CD4-positive, CD25-positive, alpha-beta regulatory T cell (primary cell): Measurements from ENCODE around the gene CMTM4. TPM values are rescaled to one million over a fixed set of nuclear protein-coding genes. Genes with fewer than 3 reads are reported as not detected.

Experiments
- ATAC-seq, 2 donors: fragments of 150-1000 bp; cut with Tn5 transposase; one replicate each; pipeline ENCODE4 v1.10.0; 2021; ENCODE audit warnings: low read depth in 2 of 2, moderate number of reproducible peaks in 2 of 2, moderate library complexity in 1 of 2
- DNase-seq, 3 donors: peaks; one replicate each; pipeline versions ENCODE4 v3.0.0 to v3.0.0-alpha.2; 2012 to 2022; ENCODE audit warnings: mixed read lengths in 1 of 3
- H3K27ac ChIP-seq: one replicate; pipeline ENCODE4 v1.7.0; 2013; ENCODE audit warnings: mild to moderate bottlenecking, low read length; ENCODE audit not compliant: insufficient read depth, poor library complexity, severe bottlenecking
- H3K27me3 ChIP-seq: one replicate; pipeline ENCODE4 v1.7.0; 2013; ENCODE audit warnings: low read length; ENCODE audit not compliant: control insufficient read depth, insufficient read depth
- H3K36me3 ChIP-seq: one replicate; pipeline ENCODE4 v1.7.0; 2013; ENCODE audit warnings: mild to moderate bottlenecking, low read length, moderate library complexity; ENCODE audit not compliant: control insufficient read depth, insufficient read depth
- H3K4me1 ChIP-seq: 2 replicates; pipeline ENCODE4 v1.7.0; 2013; ENCODE audit warnings: mild to moderate bottlenecking, low read length; ENCODE audit not compliant: insufficient read depth, control insufficient read depth, poor library complexity, severe bottlenecking
- H3K4me3 ChIP-seq: one replicate; pipeline ENCODE4 v1.7.0; 2013; ENCODE audit warnings: low read depth, mild to moderate bottlenecking, low read length, moderate library complexity
- H3K9me3 ChIP-seq, 2 experiments: 1 replicate in 1 of 2; 2 replicates in 1 of 2; pipeline ENCODE4 v1.7.0; 2013; ENCODE audit warnings: low read length in 2 of 2, mild to moderate bottlenecking in 1 of 2, moderate library complexity in 1 of 2; ENCODE audit not compliant: control insufficient read depth in 2 of 2
- H3K27ac Mint-ChIP-seq, 3 donors: one replicate each; pipeline ENCODE4 v1.8.0; 2020 to 2022; ENCODE audit warnings: mild to moderate bottlenecking in 3 of 3, mixed read lengths in 3 of 3, moderate library complexity in 2 of 3
- H3K27me3 Mint-ChIP-seq: one replicate; pipeline ENCODE4 v1.8.0; 2022; ENCODE audit warnings: mild to moderate bottlenecking, mixed read lengths
- H3K36me3 Mint-ChIP-seq: one replicate; pipeline ENCODE4 v1.8.0; 2020; ENCODE audit warnings: mixed read lengths
- H3K4me1 Mint-ChIP-seq, 4 donors: one replicate each; pipeline ENCODE4 v1.8.0; 2020 to 2022; ENCODE audit warnings: mixed read lengths in 4 of 4, mild to moderate bottlenecking in 1 of 4
- H3K4me3 Mint-ChIP-seq, 4 donors: one replicate each; pipeline ENCODE4 v1.8.0; 2020 to 2022; ENCODE audit warnings: mild to moderate bottlenecking in 4 of 4, mixed read lengths in 4 of 4, moderate library complexity in 3 of 4
- H3K9me3 Mint-ChIP-seq, 7 donors: one replicate each; pipeline ENCODE4 v1.8.0; 2020 to 2022; ENCODE audit warnings: mixed read lengths in 7 of 7, mild to moderate bottlenecking in 3 of 7, moderate library complexity in 2 of 7
- polyA plus RNA-seq, 4 donors: library from polyadenylated mRNA; unstranded; fragments of 300-500 nt; fragmentation: Illumina TruSeq; gene quantifications; one replicate each; pipeline ENCODE4 v1.2.3, GENCODE V29; 2021
- total RNA-seq: library from RNA; stranded (reverse); gene quantifications from one replicate; pipeline ENCODE4 v1.2.3, GENCODE V29; 2022

Gene CMTM4
- total and polyA plus RNA-seq, 5 donors from 2014 or later, result 0.10 to 0.64 (median 0.18) TPM

GRCh38 chr16:66649636-66650205 lies 46.8 kb downstream of the CMTM4 start:
- Histone ChIP-seq H3K4me1 (peaks cover 8% of the 10 kb centered on the region), H3K27ac (no peak overlapping the region), H3K4me3 (no peak overlapping the region), H3K36me3 (no peaks in the 10 kb centered on the region), H3K27me3 (peaks cover 1% of the 10 kb centered on the region), H3K9me3 (no peaks in the 10 kb centered on the region)
- Mint-ChIP-seq H3K4me1 (peaks cover 6 to 13% (median 9%) of the 10 kb centered on the region in 4 donors), H3K27me3 (no peaks in the 10 kb centered on the region), H3K4me3 (no peak overlapping the region), H3K36me3 (no peaks in the 10 kb centered on the region), H3K27ac (no peak overlapping the region), H3K9me3 (no peaks in the 10 kb centered on the region)
- no peak for ATAC-seq
- no peak for DNase-seq

- H3K27me3 ChIP-seq, result no peaks in the 10 kb centered on the region
- Mint-ChIP-seq H3K4me3 (no peak overlapping the region), H3K36me3 (no peaks in the 10 kb centered on the region), H3K9me3 (no peaks in the 10 kb centered on the region), H3K4me1 (peaks cover 6 to 13% (median 9%) of the 10 kb centered on the region in 4 donors), H3K27ac (no peak overlapping the region), H3K27me3 (no peaks in the 10 kb centered on the region)
- H3K27ac ChIP-seq, result no peak overlapping the region
- H3K9me3 ChIP-seq, result no peaks in the 10 kb centered on the region
- no peak overlapping the region for H3K4me3 ChIP-seq
- H3K36me3 ChIP-seq, result no peaks in the 10 kb centered on the region
- peaks cover 8% of the 10 kb centered on the region for H3K4me1 ChIP-seq
- ATAC-seq (no peak), DNase-seq (no peak)
These were observed 47.4 kb downstream of the CMTM4 start for GRCh38 chr16:66649167-66649566.

- Mint-ChIP-seq H3K27ac (no peak overlapping the region), H3K36me3 (no peaks in the 10 kb centered on the region), H3K4me3 (no peak overlapping the region), H3K4me1 (peaks cover 6 to 11% (median 9%) of the 10 kb centered on the region in 4 donors), H3K27me3 (no peaks in the 10 kb centered on the region), H3K9me3 (no peaks in the 10 kb centered on the region)
- H3K4me1 ChIP-seq, result peaks cover 8% of the 10 kb centered on the region
- H3K36me3 ChIP-seq, result no peaks in the 10 kb centered on the region
- H3K27me3 ChIP-seq, result no peaks in the 10 kb centered on the region
- H3K4me3 ChIP-seq, result no peak overlapping the region
- DNase-seq, result no peak
- no peaks in the 10 kb centered on the region for H3K9me3 ChIP-seq
- no peak overlapping the region for H3K27ac ChIP-seq
- ATAC-seq, result no peak
These were observed 48.7 kb downstream of the CMTM4 start for GRCh38 chr16:66647866-66648265.

- H3K27ac Mint-ChIP-seq, result no peak overlapping the region
- no peaks in the 10 kb centered on the region for H3K36me3 Mint-ChIP-seq
- Histone ChIP-seq H3K36me3 (no peaks in the 10 kb centered on the region), H3K4me1 (no peaks in the 10 kb centered on the region), H3K27ac (no peak overlapping the region), H3K27me3 (no peaks in the 10 kb centered on the region), H3K4me3 (no peak overlapping the region), H3K9me3 (no peaks in the 10 kb centered on the region)
- no peaks in the 10 kb centered on the region for H3K9me3 Mint-ChIP-seq
- DNase-seq (no peak), ATAC-seq (no peak)
- H3K4me1 Mint-ChIP-seq, result peaks cover 0 to 2% (median 0%) of the 10 kb centered on the region in 4 donors
- no peak overlapping the region for H3K4me3 Mint-ChIP-seq
- peaks cover 11% of the 10 kb centered on the region for H3K27me3 Mint-ChIP-seq
These were observed 55.2 kb downstream of the CMTM4 start for GRCh38 chr16:66641387-66641786.

GRCh38 chr16:66640724-66641314 lies 55.7 kb downstream of the CMTM4 start:
- no peak for DNase-seq
- Mint-ChIP-seq H3K36me3 (no peaks in the 10 kb centered on the region), H3K27ac (peak overlapping the region in 1 of 3 donors; percentile 34), H3K9me3 (no peaks in the 10 kb centered on the region), H3K4me1 (peaks cover 0 to 2% (median 0%) of the 10 kb centered on the region in 4 donors), H3K4me3 (no peak overlapping the region), H3K27me3 (peaks cover 14% of the 10 kb centered on the region)
- no peak for ATAC-seq
- H3K27me3 ChIP-seq, result no peaks in the 10 kb centered on the region
- no peaks in the 10 kb centered on the region for H3K36me3 ChIP-seq
- no peak overlapping the region for H3K27ac ChIP-seq
- no peaks in the 10 kb centered on the region for H3K9me3 ChIP-seq
- no peaks in the 10 kb centered on the region for H3K4me1 ChIP-seq
- no peak overlapping the region for H3K4me3 ChIP-seq

GRCh38 chr16:66639091-66639885 lies 57.3 kb downstream of the CMTM4 start:
- Mint-ChIP-seq H3K4me3 (no peak overlapping the region), H3K4me1 (peaks cover 0 to 2% (median 0%) of the 10 kb centered on the region in 4 donors), H3K9me3 (no peaks in the 10 kb centered on the region), H3K36me3 (no peaks in the 10 kb centered on the region), H3K27me3 (peaks cover 14% of the 10 kb centered on the region), H3K27ac (no peak overlapping the region)
- Histone ChIP-seq H3K27me3 (no peaks in the 10 kb centered on the region), H3K27ac (no peak overlapping the region), H3K4me1 (no peaks in the 10 kb centered on the region), H3K4me3 (no peak overlapping the region), H3K9me3 (no peaks in the 10 kb centered on the region), H3K36me3 (no peaks in the 10 kb centered on the region)
- DNase-seq, result no peak
- no peak for ATAC-seq

GRCh38 chr16:66637806-66638205 lies 58.7 kb downstream of the CMTM4 start:
- Mint-ChIP-seq H3K4me1 (peaks cover 0 to 2% (median 0%) of the 10 kb centered on the region in 4 donors), H3K27ac (no peak overlapping the region), H3K27me3 (peaks cover 14% of the 10 kb centered on the region), H3K36me3 (no peaks in the 10 kb centered on the region), H3K4me3 (no peak overlapping the region), H3K9me3 (no peaks in the 10 kb centered on the region)
- Histone ChIP-seq H3K27me3 (no peaks in the 10 kb centered on the region), H3K4me1 (no peaks in the 10 kb centered on the region), H3K4me3 (no peak overlapping the region), H3K36me3 (no peaks in the 10 kb centered on the region), H3K27ac (no peak overlapping the region), H3K9me3 (no peaks in the 10 kb centered on the region)
- no peak for ATAC-seq
- no peak for DNase-seq
